HG03060 (cell line): ENCODE results near the gene DDX24.

ENCODE experiments used
- ATAC-seq: cut with Tn5 transposase; IDR thresholded peaks from one replicate; pipeline ENCODE4 v1.9.1; 2021; ENCODE audit warnings: low read depth, moderate number of reproducible peaks; ENCODE audit not compliant: unreplicated experiment

The DDX24 gene

DNA sequence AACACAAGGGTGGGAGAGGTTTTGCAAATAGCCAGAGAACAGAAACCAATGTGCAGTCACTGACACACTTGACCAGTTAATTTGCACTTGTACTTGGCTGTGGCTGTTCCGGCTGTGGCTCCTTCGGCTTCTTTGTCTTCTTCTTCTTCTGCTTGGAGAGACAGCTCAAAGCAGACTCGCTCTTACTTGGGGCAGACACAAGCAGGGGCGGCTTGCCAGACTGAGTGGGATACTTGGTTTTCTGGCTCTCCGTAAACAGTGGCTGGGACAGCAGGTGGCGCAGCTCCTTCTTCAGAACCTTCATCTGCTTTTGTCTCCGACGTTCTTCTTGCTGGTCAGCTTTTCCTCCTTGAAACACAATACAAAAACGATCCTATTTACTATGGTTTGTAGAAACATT, 29.9 kb downstream of the DDX24 start:
- ATAC-seq: no peak

DNA sequence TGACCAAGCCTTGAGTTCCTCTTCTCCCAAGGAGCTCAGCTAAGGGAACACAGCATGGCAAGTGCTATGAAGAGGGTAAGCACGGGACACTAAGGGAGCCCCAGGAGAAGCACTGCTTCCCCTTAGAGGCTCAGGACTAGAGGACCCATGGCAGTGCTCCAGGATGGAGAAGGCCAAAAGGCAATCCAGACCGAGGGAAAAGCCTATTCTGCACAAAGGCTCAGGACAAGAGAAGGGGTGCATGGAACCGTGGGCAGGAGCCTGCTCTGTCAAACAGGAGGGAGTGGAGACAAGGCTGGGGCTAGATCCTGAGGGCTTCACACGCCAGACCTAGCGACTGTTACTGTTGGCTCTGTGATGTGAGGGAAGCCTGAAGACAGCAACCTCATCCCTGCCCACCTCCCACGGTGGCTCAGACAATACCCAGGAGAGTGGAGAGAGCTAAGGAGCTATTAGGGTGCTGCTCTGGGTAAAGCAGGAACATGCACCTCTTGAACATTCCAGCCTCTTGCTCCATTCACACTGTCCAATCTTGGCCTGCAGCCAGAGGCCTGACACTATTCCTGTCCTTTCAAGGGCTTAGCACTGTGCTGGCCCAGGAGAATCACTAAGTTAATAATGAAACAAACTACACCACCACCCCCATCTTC, 30.6 kb downstream of the DDX24 start:
- no peak for ATAC-seq

DNA sequence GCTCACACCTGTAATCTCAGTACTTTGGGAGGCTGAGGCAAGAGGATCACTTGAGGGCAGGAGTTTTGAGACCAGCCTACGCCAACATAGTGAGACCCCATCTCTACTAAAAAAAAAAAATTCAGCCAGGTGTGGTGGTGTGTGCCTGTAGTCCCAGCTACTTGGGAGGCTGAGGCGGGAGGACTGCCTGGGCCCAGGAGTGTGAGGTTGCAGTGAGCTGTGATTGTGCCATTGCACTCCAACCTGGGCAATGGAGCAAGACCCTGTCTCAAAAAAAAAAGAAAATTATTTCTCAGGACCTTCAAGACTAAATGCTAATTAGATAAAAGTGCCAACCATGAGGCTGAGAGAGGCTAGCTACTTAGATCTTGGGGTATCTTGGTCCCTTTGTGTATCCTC, 31.4 kb downstream of the DDX24 start:
- ATAC-seq: no peak

DNA sequence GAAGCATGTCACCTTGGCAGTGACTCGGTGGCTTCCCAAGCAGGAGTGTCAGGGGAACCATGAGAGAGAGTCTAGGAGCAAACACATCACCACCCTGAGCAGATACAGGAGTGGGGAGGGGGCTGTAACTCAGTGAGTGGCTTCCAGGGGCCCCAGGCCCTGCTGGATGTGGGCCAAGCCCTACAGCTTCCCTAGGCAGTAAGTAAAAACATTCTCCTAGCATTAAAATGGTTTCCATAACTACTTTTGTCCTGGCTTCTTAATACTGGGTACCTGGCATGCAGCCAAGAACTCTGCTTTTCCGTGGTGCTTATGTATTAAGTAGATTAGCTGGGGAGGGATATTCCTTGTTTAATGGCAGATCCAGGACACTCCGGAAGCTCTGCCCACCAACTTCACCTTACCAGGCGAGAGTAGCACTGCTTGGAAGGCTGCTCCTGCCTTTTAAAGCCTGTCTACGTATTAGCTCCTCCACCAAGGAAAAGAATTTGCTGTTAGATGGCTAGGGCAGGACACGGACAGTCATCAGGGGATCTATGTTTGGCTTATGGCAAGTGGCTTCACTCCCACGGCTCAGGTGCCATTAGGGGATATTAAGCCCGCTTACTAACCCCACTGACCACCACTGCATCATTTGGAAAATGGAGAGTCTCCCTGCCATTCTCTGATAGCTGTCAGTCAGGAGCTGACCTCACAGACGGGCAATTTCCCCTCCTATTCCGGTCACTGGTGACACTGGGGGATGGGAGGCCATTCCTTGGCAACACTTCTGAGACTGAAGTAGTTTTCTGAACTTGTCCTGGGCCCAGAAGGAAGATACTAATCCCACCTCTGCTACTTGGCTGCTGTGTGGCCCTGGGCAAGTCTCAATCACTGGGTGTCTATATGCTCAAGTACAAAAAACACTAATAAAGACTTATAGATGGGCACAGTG, 32.0 kb downstream of the DDX24 start:
- ATAC-seq: no peak

DNA sequence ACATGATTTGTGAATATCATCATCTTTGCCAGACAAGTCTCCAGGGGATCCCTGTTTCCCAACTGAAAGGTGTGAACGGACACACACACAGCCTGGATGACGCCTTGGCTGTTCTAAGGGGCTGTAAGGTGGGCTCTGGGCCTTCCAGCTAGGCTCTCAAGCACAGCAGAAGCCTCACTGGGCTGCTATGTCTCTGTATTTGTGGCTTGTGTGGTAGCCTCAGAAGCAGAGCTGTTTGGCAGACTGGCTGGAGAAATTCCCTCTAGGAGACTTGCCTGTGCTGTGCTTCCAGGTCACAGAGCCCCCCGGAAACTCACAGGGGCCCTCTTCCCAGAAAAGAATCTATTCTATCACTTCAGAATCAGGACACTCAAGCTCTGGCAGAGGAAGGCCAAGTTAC, 33.4 kb downstream of the DDX24 start:
- ATAC-seq: no peak

DNA sequence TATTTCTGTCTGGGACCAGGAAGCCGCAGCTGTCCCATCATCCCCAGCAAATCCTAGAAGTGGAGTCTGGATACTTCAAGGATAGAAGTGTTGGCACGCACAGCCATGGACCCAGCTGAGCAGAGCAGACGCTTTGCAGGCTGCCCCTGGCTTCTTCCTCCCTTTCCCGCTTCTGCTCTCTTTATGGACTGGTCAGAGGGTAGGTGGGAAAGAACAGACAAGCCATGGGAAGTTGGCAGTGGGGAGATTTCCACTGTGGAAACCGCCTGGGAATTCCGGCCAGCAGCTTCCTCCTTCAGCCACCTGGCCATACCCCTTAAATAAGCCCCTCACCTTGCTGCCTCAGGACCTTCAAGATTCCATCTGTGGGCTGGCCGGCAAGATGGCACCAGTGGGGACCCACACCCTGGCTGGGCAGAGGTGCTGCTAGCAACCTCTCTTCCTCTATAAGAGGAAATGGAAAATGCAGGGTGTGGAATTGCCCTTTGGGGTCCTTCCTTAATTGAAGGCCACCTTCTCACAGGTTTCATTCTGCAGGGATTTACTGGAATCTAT, 34.2 kb downstream of the DDX24 start:
- ATAC-seq: no peak

DNA sequence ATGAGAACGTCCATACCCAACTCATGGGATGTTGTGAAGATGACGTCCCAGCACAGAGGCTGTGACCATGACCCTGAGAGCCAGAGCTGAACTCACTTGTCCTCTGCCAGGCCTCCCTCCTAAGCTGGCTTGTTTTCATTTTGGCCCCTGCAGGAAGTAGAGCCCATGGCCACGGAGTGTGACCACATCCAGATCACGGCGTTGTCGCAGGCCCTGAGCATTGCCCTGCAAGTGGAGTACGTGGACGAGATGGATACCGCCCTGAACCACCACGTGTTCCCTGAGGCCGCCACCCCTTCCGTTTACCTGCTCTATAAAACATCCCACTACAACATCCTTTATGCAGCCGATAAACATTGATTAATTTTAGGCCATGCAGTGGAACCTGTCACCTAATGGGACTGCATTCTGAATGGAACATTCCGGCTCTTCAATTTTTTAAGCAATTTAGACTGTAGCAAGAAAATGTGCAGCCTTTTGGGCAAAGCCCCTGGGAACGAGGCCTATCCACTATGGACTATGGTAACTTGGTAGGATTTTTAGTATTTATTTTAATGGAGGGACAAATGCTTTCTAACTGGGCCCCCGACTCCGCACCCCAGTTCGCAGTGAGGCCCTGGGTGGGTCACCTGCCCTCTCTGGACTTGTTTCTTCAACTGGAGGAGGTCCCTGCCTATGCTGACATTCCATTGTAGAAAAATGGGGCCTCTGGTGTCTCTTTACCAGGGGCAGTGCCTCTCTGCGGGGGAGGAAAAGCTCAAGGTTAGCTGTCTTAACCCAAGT, 35.2 kb downstream of the DDX24 start:
- no peak for ATAC-seq

DNA sequence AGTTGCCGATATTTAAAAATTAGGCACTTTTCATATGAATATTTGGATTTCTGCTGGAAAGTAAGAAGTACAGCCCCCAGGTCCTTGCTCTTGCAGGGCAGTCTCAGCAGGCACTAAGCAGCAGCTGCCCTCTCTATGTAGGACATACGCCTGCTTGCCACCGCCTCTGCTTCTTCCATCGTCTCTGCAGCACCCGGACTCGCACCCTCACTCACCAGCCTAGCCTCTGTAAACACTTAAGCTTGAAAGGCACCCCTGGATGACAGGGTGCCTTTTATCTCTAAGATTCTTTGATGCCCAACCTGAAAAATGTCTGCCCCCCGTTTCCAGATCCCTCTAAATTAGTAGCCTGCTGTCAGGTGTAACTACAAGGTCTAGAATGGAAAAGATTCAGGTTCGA, 35.9 kb downstream of the DDX24 start:
- ATAC-seq: no peak

DNA sequence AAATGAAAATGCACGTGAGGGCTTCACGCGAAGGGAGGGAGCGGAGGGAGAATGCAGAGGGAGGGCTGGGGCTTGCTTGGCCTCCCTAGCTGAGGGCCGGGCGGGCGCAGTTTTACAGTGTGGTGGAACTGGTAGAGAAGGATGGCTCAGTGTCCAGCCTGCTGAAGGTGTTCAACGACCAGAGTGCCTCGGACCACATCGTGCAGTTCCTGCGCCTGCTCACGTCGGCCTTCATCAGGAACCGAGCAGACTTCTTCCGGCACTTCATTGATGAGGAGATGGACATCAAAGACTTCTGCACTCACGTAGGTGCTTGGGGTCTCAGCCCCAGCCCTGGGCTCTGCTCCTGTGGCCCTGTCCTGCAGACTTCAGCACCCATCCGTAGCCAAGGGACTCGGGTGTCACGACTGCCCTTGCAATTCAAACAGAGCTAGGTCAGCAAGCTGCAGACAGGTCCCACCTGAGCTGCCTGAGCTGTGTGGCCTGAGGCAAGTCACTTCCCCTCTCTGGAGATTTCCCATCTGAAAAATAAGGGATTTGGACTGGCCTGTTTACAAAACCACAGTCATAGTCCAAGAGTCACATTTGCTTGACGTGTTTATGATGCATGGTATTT, 36.4 kb downstream of the DDX24 start:
- ATAC-seq: no peak

DNA sequence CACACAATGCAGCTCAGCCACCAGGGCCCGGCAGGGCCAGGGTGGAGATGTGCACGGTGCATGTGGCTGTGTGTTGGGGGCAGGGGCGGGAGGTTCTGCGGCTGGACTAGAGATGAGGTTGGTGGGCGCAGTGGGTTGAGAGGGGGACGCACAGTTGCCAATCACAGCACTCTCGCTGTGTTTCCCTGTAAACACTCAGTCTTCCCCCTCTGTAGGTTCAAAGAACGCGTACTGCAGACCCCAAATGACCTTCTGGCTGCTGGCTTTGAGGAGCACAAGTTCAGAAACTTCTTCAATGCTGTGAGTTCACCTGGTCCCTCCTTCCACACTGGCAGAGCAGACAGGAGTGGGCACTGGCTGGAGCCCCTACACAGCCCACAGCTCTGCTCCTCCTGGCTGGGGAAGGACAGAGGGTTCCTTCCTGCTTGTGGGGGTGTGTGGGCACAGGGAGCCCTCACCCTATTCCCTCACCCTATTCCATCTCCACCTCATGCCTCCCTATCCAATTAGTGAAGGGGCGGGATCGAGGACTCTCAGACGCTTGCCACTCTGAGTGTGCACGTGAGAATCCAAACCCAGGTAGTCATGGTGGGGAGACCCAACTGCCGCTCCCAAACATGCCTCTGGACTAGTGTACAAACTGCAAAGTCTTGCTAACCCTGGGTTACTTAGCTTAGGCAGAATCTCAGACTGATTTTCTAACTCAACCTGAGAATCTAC, 37.1 kb downstream of the DDX24 start:
- ATAC-seq: no peak

DNA sequence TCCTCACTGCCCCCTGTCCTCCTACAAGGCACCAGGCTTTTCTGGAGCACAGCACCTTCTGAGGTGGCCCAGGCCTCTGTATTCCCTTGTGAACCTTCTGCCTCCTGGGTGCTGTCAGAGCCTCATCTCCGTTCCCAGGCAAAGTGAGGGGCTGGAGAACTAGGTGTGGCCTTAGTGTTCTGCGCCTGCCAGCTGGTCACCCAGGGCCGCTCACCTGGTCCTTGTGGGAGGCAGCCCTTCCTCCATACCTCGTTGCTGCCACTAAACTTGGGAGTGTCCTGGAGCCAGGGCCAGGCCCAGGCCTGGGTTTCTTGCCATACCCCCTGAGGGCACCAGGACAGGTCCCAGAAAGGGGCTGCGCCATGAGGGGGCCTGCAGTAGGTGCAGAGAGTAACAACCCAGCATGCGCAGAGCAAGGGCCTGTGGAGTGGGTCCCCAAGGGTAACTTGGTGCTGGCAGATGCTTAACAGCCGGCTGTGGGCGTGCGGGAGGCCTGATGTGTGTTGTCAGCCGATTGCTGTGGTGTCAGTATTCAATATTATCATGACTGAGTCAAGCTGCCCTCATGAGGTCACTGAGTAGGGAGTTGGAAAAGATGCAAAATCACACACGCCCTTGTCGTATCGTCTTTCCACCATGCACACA, 37.8 kb downstream of the DDX24 start:
- no peak for ATAC-seq

DNA sequence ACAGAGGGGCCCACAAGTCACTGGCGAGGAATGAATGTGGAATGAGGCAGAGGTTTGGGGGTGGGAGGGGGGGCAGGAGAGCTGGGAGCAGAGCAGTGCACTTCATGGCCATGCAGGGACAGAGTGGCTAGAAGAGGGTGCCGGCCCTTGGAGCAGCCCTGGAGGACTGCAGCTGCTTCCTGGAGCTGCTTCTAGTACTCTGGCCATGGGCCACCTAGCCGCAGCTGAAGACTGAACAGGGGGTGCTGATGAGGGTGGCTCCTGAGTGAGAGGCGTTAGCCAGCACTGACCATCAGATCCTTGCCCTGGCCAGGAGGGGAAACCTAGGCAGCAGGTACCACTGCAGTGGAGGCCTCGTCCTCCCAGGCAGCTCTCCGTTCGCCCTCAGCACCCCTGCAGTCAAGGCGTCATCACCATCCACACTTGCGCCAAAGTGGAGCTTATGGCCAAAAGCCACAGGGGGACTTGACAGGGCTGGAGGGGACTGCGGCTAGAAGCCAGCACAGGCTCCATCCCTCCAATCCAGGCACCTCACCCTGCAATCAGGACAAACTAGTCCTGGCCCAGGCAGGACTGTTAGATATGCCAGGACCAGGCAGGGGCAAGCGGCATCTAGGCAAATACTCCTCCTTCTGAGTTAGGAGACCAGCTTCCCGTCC, 38.4 kb downstream of the DDX24 start:
- no peak for ATAC-seq

DNA sequence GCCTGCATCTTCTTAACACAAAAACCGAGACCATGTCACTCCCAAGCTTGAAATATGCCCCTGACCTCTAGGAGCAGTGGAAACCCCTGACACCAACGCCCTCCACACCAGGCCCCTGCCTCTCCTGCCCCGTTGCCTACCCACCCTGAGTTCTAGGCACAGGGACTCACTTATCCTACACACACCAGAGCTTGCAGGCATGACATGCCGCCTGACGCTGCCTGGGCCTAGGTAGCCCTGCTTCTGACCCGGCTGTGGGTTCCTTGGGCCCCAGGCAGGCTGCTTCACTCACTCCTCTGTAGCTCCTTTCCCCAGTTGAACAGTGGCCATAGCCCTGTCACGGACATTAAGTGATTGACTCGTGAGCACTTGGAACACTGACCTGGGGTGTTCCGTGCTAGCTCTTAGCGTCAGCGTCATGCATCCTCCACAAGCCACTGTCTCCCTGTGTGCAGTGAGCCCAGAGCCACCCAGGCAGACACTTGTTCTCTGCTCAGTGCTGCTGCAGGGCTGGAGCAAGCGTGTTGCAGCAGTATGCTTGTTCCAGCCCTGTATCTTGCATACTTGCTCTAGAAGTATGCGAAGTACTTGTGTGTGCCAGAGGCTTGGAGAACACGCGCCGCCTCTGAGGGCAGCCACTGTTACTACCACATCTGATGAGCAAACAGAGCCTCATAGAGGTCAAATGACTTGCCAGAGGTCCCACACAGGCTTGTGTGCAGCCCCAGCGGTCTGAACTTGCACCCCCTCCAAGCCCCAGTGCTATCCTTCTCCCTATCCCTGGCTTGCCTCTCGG, 39.3 kb downstream of the DDX24 start:
- no peak for ATAC-seq

DNA sequence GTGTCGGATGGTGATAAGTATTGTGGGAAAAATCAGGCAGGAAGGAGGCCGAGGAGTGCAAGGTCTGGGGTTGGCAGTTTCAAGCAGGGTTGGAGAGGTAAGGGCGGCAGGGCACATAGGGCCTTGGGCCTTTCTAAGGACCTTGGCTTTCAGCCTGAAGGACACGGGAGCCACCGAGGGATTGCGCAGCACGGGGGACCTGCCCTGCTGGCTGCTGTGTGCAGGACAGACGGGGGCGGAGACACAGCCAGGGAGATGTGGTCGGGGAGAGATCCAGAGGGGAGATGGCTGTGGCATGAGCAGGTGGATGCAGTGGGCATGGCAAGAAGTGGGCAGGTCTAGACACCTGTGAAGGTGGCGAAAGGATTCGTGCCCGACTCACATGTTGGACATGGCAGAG, 40.2 kb downstream of the DDX24 start:
- no peak for ATAC-seq

DNA sequence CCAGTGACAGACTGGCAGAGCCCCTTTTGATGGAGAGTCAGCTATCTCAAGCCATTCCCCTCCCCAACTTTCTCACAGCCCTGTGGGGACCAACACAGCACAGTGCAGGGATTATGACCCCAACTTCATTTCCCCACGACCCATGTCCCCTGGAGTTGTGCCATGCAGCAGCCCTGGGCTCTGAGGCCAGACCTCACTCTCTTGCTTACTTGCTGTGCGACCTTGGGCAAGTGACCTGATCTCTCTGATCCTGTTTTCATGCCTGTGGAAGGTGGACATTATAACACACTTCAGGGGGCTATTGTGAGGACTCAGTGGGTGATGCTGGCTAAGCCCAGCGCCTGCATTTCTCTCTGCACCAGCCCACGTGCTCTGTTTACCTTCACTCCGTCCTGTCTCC, 40.8 kb downstream of the DDX24 start:
- no peak for ATAC-seq

DNA sequence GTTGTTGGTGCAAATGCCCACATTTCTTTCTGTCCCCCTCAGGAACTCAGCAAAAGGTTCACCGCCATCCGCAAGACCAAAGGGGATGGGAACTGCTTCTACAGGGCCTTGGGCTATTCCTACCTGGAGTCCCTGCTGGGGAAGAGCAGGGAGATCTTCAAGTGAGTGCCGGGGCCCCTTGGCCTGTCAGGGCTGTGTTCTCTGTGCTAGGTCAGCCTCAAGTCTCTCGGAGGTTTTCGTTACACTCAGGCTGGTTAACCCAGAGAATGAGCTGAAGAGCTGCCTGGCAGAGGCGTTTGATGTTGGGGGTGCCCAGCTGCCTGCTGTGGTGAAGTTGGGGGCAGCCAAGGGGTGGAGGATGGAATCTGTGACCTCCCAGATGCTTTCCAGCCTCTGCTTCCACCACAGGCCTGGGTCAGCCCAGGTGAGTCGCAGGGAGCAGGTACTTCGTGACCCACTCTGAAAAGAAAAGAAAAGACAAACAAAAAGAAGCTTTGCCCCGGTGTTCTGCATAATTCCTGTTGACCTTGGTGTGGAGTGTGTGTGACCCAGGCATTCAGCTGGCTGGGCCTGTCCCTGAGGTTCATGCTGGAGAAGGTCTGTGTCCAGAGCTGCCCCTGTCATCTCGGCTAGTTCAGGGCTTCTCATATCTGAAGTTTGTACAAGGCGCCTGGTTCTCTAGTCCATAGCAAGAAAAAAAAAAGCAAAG, 41.9 kb downstream of the DDX24 start:
- no peak for ATAC-seq

DNA sequence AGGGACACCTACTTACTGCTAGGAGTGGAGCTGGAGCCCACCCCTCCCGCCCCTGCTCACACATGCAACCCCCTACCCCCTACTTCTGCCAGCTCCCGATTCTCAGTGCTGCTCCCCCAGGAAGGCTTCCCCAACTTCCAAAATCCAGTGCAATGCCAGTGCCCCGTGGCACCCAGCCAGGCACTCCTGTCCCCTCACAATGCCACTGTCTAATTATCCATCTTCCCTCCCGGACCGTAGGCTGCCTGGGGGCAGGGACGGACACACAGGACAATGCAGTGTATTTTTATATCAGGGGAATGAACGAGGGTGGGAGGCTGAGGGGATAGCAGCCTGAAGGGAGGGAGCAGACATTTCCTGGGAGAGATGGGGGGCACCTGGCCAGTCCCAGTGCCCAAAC, 42.5 kb downstream of the DDX24 start:
- no peak for ATAC-seq

DNA sequence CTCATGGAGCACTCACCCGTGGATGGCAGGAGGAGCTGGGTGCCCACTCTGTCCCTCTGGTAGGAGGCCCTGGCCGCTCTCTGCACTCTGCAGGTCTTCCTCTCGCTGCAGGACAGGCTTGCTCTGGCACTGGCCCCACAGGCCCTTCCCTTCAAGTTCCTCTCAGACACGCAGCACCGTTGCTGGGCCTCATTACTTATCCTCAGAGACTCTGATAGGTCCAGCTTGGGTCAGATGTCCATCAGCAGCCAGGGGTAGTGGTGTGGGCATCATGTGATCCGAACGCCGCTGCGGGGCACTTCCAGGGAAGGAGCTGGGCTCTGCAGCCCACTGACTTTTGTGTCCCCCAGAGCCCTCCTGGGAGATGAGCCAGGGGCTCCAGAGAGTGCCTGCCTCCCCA, 43.0 kb downstream of the DDX24 start:
- no peak for ATAC-seq
